ENCODE results near the gene CTNNBL1.

- no peak for TF ChIP-seq CTCF (IDR thresholded peaks at IDR 0.05)
- no peak for TF ChIP-seq POLR2A (IDR thresholded peaks at IDR 0.05)
These were observed 55.4 kb downstream of the CTNNBL1 start for GRCh38 chr20:37749218-37749617.

Data from testis (tissue), 2 donors.